ENCODE measurements around the gene HHAT. TPM values are rescaled to one million over a fixed set of nuclear protein-coding genes. Genes with fewer than 3 reads are reported as not detected.

HHAT gene
- polyA plus RNA-seq, 3 donors, result 1.1 to 1.6 (median 1.5) TPM

- H3K4me1 Mint-ChIP-seq, result no peaks in the 10 kb centered on the region
- no peak overlapping the region for H3K27ac Mint-ChIP-seq
- no peak overlapping the region for H3K4me3 ChIP-seq (replicated peaks in 1 of 3; ENCODE audit: low read depth in 2 of 3, low read length in 3 of 3)
- TF ChIP-seq CTCF (IDR thresholded peaks at IDR 0.05), result no peak
- no peaks in the 10 kb centered on the region for H3K79me2 ChIP-seq (ENCODE audit: insufficient read depth, low read length)
- no peaks in the 10 kb centered on the region for H3K36me3 ChIP-seq (replicated peaks in 1 of 2; ENCODE audit: control insufficient read depth in 1 of 2, insufficient read depth in 2 of 2, low read length in 2 of 2)
- no peaks in the 10 kb centered on the region for H3K27me3 ChIP-seq (ENCODE audit: control insufficient read depth in 2 of 2, insufficient read depth in 2 of 2, low read length in 2 of 2)
- H3K27me3 Mint-ChIP-seq (ENCODE audit: low read depth in 3 of 3), result peaks cover 4% of the 10 kb centered on the region in 3 donors
- no peaks in the 10 kb centered on the region for H3K4me1 ChIP-seq (ENCODE audit: control insufficient read depth in 1 of 2, insufficient read depth in 2 of 2, low read length in 2 of 2)
- H3K36me3 Mint-ChIP-seq, result no peaks in the 10 kb centered on the region
- H3K9me3 Mint-ChIP-seq, result peaks cover 0 to 2% (median 0%) of the 10 kb centered on the region in 7 donors
- no peaks in the 10 kb centered on the region for H4K20me1 ChIP-seq (ENCODE audit: insufficient read depth, low read length)
- 98% methylated on average over 7 of the region's 8 CpGs for WGBS (ENCODE audit: insufficient coverage)
- DNase-seq, result no peak
- intact Hi-C loops (cut with micrococcal nuclease), result no loop called here
- no peak overlapping the region for H3K4me3 Mint-ChIP-seq
- H2AFZ ChIP-seq (ENCODE audit: insufficient read depth, low read depth, low read length, poor library complexity, severe bottlenecking), result no peak overlapping the region
- no peak overlapping the region for H3K9ac ChIP-seq (ENCODE audit: insufficient read depth, low read length, poor library complexity, severe bottlenecking)
- no peak overlapping the region for H3K4me2 ChIP-seq (replicated peaks; ENCODE audit: extremely low read depth, low read length, poor library complexity, severe bottlenecking)
- H3K9me3 ChIP-seq (replicated peaks in 1 of 2; ENCODE audit: control insufficient read depth in 1 of 2, insufficient read depth in 1 of 2, low read length in 2 of 2), result no peaks in the 10 kb centered on the region
- no peak overlapping the region for H3K27ac ChIP-seq (ENCODE audit: low read depth in 1 of 2, low read length in 2 of 2)
Observed at GRCh38 chr1:210303391-210303790, 25.3 kb upstream of the HHAT start.

- H3K4me3 Mint-ChIP-seq, result no peak overlapping the region
- Histone ChIP-seq H3K4me1 (ENCODE audit: control insufficient read depth in 1 of 2, insufficient read depth in 2 of 2, low read length in 2 of 2) (peaks cover 4 to 5% of the 10 kb centered on the region in 2 donors), H3K27ac (ENCODE audit: low read depth in 1 of 2, low read length in 2 of 2) (no peak overlapping the region), H3K4me3 (replicated peaks in 1 of 3; ENCODE audit: low read depth in 2 of 3, low read length in 3 of 3) (peak overlapping the region in 1 of 3 experiments; percentile 56), H3K36me3 (replicated peaks in 1 of 2; ENCODE audit: control insufficient read depth in 1 of 2, insufficient read depth in 2 of 2, low read length in 2 of 2) (no peaks in the 10 kb centered on the region), H4K20me1 (ENCODE audit: insufficient read depth, low read length) (no peaks in the 10 kb centered on the region), H3K27me3 (ENCODE audit: control insufficient read depth in 2 of 2, insufficient read depth in 2 of 2, low read length in 2 of 2) (peaks cover 10% of the 10 kb centered on the region in 2 donors), H3K79me2 (ENCODE audit: insufficient read depth, low read length) (no peaks in the 10 kb centered on the region), H3K9ac (ENCODE audit: insufficient read depth, low read length, poor library complexity, severe bottlenecking) (no peak overlapping the region), H3K9me3 (replicated peaks in 1 of 2; ENCODE audit: control insufficient read depth in 1 of 2, insufficient read depth in 1 of 2, low read length in 2 of 2) (no peaks in the 10 kb centered on the region), H3K4me2 (replicated peaks; ENCODE audit: extremely low read depth, low read length, poor library complexity, severe bottlenecking) (peak overlapping the region; percentile 64), H2AFZ (ENCODE audit: insufficient read depth, low read depth, low read length, poor library complexity, severe bottlenecking) (peak overlapping the region; percentile 75)
- WGBS (ENCODE audit: insufficient coverage), result no CpG with 5 or more reads among the region's 7 CpGs
- DNase-seq, result no peak
- H3K9me3 Mint-ChIP-seq, result peaks cover 0 to 2% (median 0%) of the 10 kb centered on the region in 7 donors
- peaks cover 17 to 27% (median 21%) of the 10 kb centered on the region in 3 donors for H3K27me3 Mint-ChIP-seq (ENCODE audit: low read depth in 3 of 3)
- no peak overlapping the region for H3K27ac Mint-ChIP-seq
- no peaks in the 10 kb centered on the region for H3K36me3 Mint-ChIP-seq
- intact Hi-C loops (cut with micrococcal nuclease), result loop anchor here in 1 of 2 donors (5.0 kb wide), 1 partner anchor 448 kb away; no protein-coding TSS in a partner anchor
- H3K4me1 Mint-ChIP-seq, result peaks cover 6% of the 10 kb centered on the region
- no peak for TF ChIP-seq CTCF (IDR thresholded peaks at IDR 0.05)
Observed at GRCh38 chr1:210310562-210311153, 18.0 kb upstream of the HHAT start.
